SW 1271 (cell line): ENCODE measurements around the gene SERPINB12.

Experiments used
- DNase-seq, 2 experiments: peaks; one replicate each; lab custom pipeline; 2025; lab: John Stamatoyannopoulos, UW

SERPINB12 gene

DNA sequence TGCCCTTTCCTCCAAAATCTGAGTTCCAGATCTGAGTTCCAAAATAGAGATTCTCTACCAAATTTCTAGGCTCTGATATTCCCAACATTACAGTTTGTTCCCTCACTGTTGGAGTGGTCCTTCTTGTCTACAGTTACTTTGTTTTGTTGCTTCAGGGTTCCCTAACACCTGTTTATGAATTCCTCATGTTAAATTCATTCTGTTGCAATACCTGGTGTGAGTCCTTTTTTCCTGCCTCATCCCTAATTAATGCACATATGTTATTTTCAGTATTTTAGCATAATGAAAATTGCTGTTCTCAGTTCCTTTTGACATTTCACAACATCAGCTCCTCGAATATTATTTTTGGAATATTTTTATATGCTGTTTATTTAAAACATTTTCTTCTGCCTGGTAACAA, 61.2 kb downstream of the SERPINB12 start:
- DNase-seq = no peak

- no peak for DNase-seq
These were observed 61.6 kb downstream of the SERPINB12 start for GRCh38 chr18:63603772-63604171.

GRCh38 chr18:63604791-63605567, 62.8 kb downstream of the SERPINB12 start:
- DNase-seq = no peak

GRCh38 chr18:63606526-63606925, 64.4 kb downstream of the SERPINB12 start:
- no peak for DNase-seq

DNA sequence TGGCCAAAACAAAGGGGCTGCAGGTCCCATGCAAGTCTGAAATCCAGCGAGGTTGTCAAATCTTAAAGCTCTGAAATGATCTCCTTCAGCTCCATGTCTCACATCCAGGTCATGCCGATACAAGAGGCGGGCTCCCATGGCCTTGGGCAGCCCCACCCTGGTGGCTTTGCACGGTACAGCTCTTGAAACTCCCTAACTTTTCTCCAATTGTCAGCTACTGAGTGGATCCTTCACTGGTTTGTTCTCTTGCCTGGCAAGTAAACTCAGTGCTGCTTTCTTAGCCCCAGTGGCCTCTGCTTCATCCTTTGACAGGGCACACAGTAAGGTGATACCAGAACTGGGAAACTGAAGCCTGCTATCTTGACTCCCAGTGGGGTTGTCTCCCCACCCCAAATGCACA, 71.3 kb downstream of the SERPINB12 start:
- no peak for DNase-seq

- no peak for DNase-seq
These were observed 75.1 kb downstream of the SERPINB12 start for GRCh38 chr18:63617049-63617914.

DNA sequence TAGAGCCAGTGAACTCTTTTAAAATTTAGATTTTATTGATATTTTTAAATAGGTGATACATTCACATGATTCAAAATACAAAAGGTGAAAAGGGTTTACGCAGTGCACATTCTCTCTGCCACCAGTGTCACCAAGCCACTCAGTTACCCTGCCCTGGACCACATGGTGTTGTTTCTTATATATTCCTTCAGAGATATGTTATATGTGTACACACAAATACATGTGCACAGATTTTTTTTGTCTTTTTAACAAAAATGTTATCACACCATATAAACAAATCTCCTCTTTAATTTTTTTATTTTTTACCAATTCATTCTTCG, 75.7 kb downstream of the SERPINB12 start:
- DNase-seq = no peak
